Measurements from ENCODE around the gene LDAH. TPM values are rescaled to one million over a fixed set of nuclear protein-coding genes. Genes with fewer than 3 reads are reported as not detected.
"Not testable (repeated sequence)": the region's sequence is repeated elsewhere in the genome, so short reads cannot be mapped to it uniquely, and the experiment has no call there.

The LDAH gene
- total RNA-seq, 2 donors from 2014 or later, result 19.5 to 21.5 TPM

- intact Hi-C loops (cut with DNase I, micrococcal nuclease), result no loop called here
- no peak for DNase-seq
- ATAC-seq, result peak; percentile 32
Observed at GRCh38 chr2:20796374-20796791, 26.5 kb downstream of the LDAH start.

- ATAC-seq; DNase-seq; intact Hi-C loops (cut with DNase I, micrococcal nuclease): not testable (repeated sequence)
Observed at GRCh38 chr2:20793944-20794343, 29.0 kb downstream of the LDAH start.

DNA sequence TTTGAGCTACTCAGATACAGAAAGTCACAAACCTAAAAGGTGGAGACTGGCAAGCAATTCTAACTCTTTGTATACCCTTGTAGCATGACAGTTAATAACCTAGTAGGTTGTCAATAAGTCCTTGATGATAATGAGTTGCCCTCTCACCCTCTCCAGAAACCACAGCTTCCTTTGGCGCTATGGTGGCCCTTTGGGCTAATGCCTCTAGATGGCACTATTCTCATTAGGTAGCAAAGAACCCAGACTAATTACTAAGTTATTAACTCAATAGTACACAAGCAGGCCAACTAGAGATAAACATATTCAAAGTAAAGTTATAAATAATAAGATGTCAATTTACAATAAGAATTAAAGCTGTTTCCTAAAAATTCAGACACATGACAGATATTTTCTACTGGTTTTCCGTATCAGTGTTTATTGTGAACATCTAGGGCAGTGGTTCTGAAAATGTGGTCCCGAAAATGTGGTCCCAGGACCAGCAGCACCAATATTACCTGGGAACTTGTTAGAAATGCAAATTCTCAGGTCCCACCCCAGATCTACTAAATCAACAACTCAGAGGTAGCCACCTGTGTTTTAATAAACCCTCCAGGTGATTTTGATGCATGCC, 41.1 kb downstream of the LDAH start:
- ATAC-seq (peak; percentile 28), DNase-seq (no peak)
- intact Hi-C loops (cut with DNase I, micrococcal nuclease), result loop anchor here in 1 of 2 donors (5.0 kb wide), 1 partner anchor 181 kb away; no protein-coding TSS in a partner anchor

DNA sequence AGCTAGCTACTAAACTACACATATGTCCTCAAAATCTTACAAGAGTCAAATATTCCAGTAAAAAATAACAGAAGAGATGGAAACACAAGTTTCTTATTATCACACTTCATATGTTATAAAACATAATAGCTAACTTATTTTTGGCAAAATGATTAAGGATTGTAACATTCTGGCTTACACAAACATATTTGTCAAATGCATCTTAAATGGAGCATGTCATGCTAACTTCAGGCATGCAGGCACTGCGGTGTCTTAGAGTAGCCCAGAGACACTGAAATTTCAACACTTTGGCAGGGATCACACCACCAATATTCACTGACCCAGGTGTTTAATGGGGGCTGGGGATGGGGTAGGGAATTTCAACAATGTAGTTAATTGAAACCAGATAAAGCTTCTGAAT, 51.6 kb downstream of the LDAH start:
- no peak for ATAC-seq
- intact Hi-C loops (cut with DNase I, micrococcal nuclease), result no loop called here
- DNase-seq, result no peak

- intact Hi-C loops (cut with DNase I, micrococcal nuclease), result no loop called here
- no peak for ATAC-seq
- DNase-seq, result no peak
Observed at GRCh38 chr2:20766798-20767644, 55.9 kb downstream of the LDAH start.

DNA sequence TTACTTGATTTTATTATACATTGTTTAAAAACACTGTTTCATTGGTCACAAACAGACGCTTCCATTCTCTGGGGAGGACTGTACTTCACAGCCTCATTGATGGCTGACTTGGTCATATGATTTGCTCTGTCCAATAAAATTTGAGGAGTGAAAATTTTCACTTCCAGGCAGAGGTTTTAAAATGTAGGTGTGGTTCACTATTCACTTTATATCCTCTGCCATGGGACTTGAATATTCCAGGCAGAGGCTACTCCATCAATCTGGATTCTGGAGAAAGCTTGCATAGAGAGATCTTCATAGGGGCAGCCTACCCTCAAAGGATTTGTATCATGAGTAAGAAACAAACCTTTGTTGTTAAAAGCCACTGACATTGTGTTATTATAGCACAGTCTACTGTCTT, 56.7 kb downstream of the LDAH start:
- DNase-seq (no peak), ATAC-seq (no peak)
- intact Hi-C loops (cut with DNase I, micrococcal nuclease), result no loop called here

DNA sequence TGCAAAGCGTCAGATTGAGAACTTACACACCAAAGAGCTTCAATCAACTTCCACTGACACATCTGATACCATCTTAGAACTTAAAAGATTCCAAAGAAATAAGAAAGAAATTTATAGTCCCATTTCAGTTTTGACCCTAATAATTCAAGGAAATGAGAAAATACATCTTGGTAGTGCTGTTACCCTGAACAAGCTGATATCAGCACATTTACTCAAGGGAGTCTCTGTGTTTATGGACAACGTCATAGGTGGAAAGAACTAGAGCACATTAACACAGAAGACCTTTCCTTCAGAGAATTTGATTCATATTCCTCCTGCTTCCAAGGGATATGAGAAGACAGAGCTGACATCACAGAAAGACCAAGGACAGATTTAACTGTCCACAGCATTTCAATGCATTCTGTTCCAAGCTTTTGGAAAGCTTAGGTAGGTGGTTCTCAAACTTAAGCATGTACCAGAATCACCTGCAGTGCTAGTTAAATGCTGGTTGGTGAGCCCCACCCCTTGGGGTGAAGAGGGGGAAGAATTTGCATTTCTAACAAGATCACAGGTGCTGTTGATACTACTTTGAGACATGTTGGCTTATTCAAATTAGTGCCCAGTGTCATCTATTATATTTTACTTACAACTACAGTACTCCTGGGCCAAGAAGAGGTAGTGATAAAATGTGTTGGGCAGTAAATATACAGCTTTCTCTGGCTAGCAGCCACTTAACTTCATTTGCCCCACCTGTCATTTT, 59.8 kb downstream of the LDAH start:
- DNase-seq, result no peak
- intact Hi-C loops (cut with DNase I, micrococcal nuclease), result no loop called here
- no peak for ATAC-seq

GRCh38 chr2:20759487-20759886, 63.4 kb downstream of the LDAH start:
- intact Hi-C loops (cut with DNase I, micrococcal nuclease), result no loop called here
- DNase-seq (no peak), ATAC-seq (no peak)

- DNase-seq (no peak), ATAC-seq (no peak)
- intact Hi-C loops (cut with DNase I, micrococcal nuclease), result no loop called here
Observed at GRCh38 chr2:20758997-20759396, 63.9 kb downstream of the LDAH start.

DNA sequence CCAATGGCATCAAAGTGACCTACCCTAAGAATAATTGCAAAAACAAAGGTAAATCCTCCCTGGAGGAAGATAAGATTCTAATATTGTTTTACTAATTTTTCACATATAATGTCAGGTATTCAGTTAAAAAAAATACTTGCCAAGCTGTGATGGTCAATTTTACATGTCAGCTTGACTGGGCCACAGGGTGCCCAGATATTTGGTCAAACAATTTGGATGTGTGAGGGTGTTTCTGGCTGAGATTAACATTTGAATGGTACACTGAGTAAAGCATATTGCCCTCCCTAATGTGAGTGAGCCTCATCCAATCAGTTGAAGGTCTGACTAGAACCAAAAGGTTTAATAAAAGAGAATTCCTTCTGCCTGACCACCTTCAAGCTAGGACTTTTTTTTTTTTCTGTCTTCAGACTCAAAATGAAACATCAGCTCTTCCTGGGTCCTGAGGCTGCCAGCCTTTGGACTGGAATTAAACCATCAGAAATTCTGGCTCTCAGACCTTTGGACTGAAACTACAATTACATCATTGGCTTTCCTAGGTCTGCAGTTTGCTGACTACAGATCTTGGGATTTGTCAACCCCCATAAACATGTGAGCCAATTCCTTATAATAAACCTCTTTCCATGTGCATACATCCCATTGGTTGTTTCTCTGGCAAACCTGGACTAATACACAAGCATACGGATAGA, 65.4 kb downstream of the LDAH start:
- DNase-seq (no peak), ATAC-seq (peak; percentile 75)
- intact Hi-C loops (cut with DNase I, micrococcal nuclease), result no loop called here

DNA sequence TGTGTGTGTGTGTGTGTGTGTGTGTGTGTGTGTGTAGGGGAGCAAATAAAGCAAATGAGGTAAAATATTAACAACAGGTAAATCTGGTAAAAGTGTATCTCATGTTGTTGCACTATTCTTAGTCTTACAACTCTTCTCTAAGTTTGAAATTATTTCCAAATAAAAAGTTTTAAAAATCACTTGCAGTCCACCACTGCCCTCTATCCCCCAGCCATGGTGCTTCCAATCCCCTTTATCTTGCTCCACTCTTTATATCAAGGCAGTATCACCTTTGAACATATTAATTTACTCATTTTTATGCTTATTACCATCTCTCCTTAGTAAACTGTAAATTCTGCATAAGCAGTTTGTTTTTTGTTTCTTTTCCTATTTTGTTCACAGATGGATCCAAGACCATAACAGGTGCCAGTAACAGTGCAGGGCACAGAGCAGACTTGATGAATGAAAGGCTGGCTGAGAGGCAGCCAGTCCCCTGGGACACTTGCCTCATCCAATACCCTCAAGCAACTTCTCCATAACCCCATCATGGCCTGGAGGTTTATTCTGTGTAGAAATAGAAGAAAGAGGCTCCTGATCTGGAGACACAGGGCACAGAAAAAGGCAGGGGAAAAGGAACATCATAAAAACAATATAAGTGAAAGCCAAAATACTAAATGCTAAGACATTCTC, 67.6 kb downstream of the LDAH start:
- ATAC-seq, result no peak

GRCh38 chr2:20752293-20752692, 70.6 kb downstream of the LDAH start:
- intact Hi-C loops (cut with DNase I, micrococcal nuclease), result no loop called here
- no peak for ATAC-seq

More for the DNA sequence above, 67.6 kb downstream of the LDAH start:
- no peak for DNase-seq
- intact Hi-C loops (cut with DNase I, micrococcal nuclease), result no loop called here

DNA sequence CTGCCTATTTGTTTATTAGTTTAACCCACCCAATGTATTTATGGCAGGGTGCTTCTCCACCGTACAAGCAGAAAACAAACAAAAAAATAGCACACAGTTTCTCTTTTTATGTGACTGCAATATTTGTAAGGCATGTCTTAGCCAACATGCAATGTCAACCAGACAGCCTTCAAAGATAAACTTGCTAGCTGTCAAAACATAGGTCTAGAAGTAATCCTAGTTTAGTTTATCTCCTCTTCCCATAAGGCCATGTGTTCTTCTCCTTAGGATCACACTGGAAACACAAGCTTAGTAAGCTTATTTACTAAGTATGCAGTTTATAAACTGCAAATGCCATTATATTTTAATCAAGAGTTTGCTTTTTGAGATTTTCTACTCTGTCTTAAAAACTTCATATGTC, 75.6 kb downstream of the LDAH start:
- ATAC-seq (no peak), DNase-seq (no peak)
- intact Hi-C loops (cut with DNase I, micrococcal nuclease), result no loop called here

More at GRCh38 chr2:20752293-20752692, 70.6 kb downstream of the LDAH start:
- DNase-seq, result no peak

GRCh38 chr2:20745924-20746555, 76.9 kb downstream of the LDAH start:
- intact Hi-C loops (cut with DNase I, micrococcal nuclease), result no loop called here
- DNase-seq (no peak), ATAC-seq (no peak)

DNA sequence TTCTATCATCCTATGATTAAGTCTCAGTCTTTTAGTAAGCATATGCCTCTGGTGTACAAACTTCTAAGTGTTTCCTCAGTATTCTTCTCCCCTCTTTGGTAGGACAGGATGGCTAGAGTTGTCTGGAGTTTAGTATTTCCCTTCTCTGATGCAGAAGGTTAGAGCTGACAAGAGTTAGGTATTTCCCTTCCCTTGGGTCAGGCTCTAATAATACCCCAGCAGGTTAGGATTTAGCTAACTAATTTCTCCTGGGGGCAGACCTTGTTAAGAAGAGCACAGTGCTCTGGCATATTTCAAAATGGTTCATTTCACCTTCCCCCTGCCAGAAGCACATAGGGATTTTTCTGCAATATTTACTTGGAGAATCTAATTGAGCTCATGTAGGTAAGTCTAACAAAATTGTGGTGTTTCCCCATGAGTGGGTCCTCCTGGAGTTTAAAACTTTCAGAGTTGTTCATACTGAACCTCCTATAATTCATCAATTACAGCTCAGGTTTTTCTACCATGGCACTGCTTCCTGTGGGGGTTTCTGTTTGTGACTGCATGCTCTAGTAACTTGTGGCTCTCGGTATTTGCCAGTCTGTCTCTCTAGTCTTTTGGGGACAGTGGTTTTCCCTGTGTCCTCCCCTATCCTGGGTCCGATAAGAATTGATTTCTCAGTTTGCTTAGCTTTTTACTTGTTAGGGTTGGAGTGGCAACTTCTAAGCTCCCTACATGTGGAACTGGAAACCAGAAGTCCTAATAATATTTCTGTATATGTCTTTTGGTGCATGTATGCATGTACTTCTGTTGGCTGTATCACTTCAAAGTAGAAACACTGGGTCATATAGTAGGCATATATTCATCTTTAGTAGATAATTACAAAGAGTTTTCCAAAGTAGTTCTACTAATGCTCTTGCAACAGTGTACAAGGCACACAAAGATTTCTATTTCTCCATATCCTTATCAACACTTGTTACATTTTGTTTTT, 78.2 kb downstream of the LDAH start:
- ATAC-seq (no peak), DNase-seq (no peak)
- intact Hi-C loops (cut with DNase I, micrococcal nuclease), result no loop called here

- ATAC-seq (no peak), DNase-seq (no peak)
- intact Hi-C loops (cut with DNase I, micrococcal nuclease), result no loop called here
Observed at GRCh38 chr2:20738772-20739171, 84.1 kb downstream of the LDAH start.

DNA sequence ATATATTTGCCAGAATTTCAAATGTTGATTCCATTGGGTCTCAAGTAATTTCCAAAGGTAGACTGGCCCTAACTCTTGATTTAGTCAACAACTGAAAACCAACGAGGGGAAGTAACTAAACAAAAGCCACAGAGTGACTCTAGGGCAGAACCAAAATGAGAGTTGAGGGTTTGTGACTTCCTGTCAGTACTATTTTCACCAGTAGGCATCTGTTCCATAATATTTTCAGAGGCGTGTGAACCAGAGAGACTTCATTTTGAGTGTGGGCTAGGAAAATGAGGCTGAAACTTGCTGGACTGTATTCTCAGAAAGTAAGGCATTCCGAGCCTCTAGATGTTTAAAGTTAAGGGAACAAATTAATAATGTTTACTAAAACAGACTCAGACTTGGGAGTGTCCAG, 85.4 kb downstream of the LDAH start:
- intact Hi-C loops (cut with DNase I, micrococcal nuclease), result no loop called here
- ATAC-seq, result no peak
- no peak for DNase-seq
